Adipose tissue (tissue), 3 donors: ENCODE results near the gene MYRFL. TPM values are rescaled to one million over a fixed set of nuclear protein-coding genes. Genes with fewer than 3 reads are reported as not detected.

Experiments used
- H3K27ac ChIP-seq: one replicate; pipeline ENCODE4 v1.5.1; 2013; ENCODE audit warnings: low read depth, low read length
- WGBS, 3 donors: extraction: QIAGEN DNeasy Blood & Tissue Kit; methylation state at CpG; one replicate each; pipeline ENCODE4 v1.1.7; 2013; 5-methylcytosine and 5-hydroxymethylcytosine counted together
- polyA plus RNA-seq, 3 donors: library from polyadenylated mRNA; stranded (reverse); fragments of 200-250 nt; gene quantifications; one replicate each; pipeline ENCODE4 v1.2.3, GENCODE V29; 2013
- donor health status: healthy with polysubstance abuse.
- donor health status: Bipolar disorder and iron deficiency.
- donor health status: healthy.

The MYRFL gene
- polyA plus RNA-seq, 3 donors, result 0.08 TPM; not detected in 2

DNA sequence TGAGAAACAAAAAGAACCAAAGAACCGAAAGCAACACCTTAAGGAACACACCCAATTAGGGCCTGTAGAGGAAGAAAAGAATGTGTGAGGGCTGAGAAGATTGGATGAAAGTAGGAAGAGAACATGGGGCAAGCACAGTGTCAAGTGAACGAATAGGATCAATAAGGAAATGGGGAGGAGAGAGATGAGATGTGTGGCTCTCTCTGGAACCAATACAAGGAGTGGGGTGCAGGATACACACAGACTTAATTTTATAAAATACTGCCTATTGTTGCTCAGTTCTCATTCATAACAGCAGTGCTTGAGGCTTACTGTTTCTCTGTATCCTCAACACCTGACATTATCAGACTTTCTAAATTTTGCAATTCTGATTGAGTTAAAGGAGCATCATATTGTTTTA lies 93.3 kb downstream of the MYRFL start:
- no peak overlapping the region for H3K27ac ChIP-seq
- 70 to 95% (median 85%) methylated on average over 2 of the region's 2 CpGs for WGBS, 3 donors

GRCh38 chr12:69919495-69919894 lies 94.5 kb downstream of the MYRFL start:
- 49 to 68% (median 66%) methylated on average over 3 of the region's 3 CpGs for WGBS, 3 donors
- H3K27ac ChIP-seq, result no peak overlapping the region

GRCh38 chr12:69921831-69922230 lies 96.8 kb downstream of the MYRFL start:
- 62 to 75% (median 68%) methylated on average over 4 of the region's 4 CpGs for WGBS, 3 donors
- no peak overlapping the region for H3K27ac ChIP-seq

GRCh38 chr12:69922999-69923398 lies 98.0 kb downstream of the MYRFL start:
- no peak overlapping the region for H3K27ac ChIP-seq

GRCh38 chr12:69925291-69925690 lies 100.3 kb downstream of the MYRFL start:
- WGBS, 3 donors, result 67 to 79% (median 69%) methylated on average over 2 of the region's 2 CpGs
- no peak overlapping the region for H3K27ac ChIP-seq

DNA sequence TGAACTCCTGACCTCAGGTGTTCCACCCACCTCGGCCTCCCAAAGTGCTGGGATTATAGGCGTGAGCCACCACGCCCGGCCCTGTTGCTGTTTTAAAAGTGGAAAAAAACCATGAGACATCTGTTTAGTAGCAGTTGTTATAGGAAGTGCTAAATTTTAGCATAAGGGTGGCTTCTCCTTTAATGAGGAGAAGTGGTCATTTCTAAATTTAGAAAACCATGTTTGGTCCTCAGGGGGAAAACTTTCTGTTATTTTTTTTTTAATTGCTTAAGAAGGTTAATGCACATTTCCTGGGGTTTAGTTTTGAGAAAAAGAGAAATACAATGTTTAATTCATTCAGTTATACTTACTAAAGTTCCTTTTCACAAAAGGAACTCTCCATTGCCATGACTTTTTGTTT lies 102.1 kb downstream of the MYRFL start:
- no peak overlapping the region for H3K27ac ChIP-seq
- WGBS, 3 donors, result 52 to 79% (median 58%) methylated on average over 4 of the region's 4 CpGs

GRCh38 chr12:69929125-69929524 lies 104.1 kb downstream of the MYRFL start:
- H3K27ac ChIP-seq, result no peak overlapping the region
- 65 to 71% (median 68%) methylated on average over 2 of the region's 2 CpGs for WGBS, 3 donors

GRCh38 chr12:69929531-69929930 lies 104.5 kb downstream of the MYRFL start:
- no peak overlapping the region for H3K27ac ChIP-seq
- WGBS, 3 donors, result 36 to 52% (median 51%) methylated on average over 3 of the region's 3 CpGs

GRCh38 chr12:69931569-69931968 lies 106.5 kb downstream of the MYRFL start:
- WGBS, 3 donors, result 39 to 66% (median 62%) methylated on average over 2 of the region's 2 CpGs

DNA sequence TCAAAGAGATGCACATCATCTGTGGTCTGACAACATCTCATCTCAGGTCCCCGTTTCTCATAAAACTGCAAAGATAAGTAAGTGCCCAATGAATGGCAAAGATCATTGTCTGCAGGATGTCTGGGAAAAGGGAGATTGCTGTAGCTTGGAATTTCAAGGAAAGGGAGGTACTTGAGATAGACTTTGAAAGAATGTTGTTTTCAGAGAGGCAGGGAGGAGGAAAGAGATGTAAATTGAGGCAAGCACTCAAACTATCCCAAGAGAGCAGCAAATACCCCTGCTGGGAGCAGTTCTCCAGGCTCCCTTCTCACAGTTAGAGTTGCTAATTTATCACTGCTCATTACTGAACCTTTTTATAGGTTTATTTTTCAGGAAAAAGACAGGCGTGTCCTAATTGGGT lies 107.1 kb downstream of the MYRFL start:
- no peak overlapping the region for H3K27ac ChIP-seq
- WGBS, 3 donors, result 60 to 77% (median 70%) methylated on average over 2 of the region's 2 CpGs

More at GRCh38 chr12:69931569-69931968, 106.5 kb downstream of the MYRFL start:
- no peak overlapping the region for H3K27ac ChIP-seq

GRCh38 chr12:69932676-69933552 lies 107.9 kb downstream of the MYRFL start:
- no peak overlapping the region for H3K27ac ChIP-seq
- 53 to 86% (median 82%) methylated on average over 6 of the region's 6 CpGs for WGBS, 3 donors

GRCh38 chr12:69934011-69934410 lies 109.0 kb downstream of the MYRFL start:
- 93 to 97% (median 97%) methylated on average over 4 of the region's 4 CpGs for WGBS, 3 donors
- H3K27ac ChIP-seq, result no peak overlapping the region

DNA sequence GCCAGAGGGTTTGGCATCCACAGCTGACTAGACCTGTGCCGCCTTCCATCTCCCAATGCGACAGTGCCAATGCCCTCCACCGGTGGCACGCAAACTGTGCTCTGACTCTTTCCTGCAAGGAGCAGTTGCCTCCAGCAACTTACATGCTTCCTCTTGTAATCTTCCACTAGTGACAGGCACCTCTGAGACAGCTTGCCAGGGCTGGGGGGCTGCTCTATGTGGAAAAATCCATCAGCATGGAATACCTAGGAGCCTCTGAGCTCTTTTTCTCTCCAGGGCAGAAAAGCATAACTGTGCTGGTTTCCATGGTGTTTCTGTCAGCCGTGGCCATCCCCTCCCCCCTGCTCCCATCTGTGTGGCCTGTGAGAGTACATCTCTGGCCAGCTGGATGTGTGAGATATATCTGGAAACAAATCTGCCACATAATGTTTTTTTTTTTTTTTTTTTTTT lies 110.6 kb downstream of the MYRFL start:
- H3K27ac ChIP-seq, result no peak overlapping the region
- WGBS, 3 donors, result 59 to 72% (median 67%) methylated on average over 5 of the region's 5 CpGs

- 44 to 87% (median 75%) methylated on average over 5 of the region's 5 CpGs for WGBS, 3 donors
- H3K27ac ChIP-seq, result no peak overlapping the region
These were observed 111.2 kb downstream of the MYRFL start for GRCh38 chr12:69936214-69936731.

- 54 to 56% (median 54%) methylated on average over 2 of the region's 2 CpGs for WGBS, 3 donors
- H3K27ac ChIP-seq, result no peak overlapping the region
These were observed 111.7 kb downstream of the MYRFL start for GRCh38 chr12:69936766-69937165.

DNA sequence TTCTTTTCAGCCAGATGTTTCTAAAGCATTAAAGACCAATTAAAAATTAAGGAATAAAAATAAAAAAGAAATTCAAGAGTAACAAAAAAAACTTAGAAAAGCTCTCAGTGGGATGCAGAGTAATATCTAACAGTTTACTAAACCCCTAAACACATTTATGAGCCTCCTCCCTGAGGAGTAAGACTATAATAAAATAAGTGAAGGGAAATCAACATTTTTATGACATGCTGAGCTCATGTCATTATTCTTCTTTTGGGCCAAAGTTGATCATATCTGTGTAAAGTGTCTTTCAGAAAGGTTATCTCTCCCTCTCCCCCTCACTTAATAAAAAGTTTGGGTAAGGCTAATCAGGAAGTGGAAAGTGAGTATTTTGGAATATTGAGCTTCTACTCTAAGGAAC lies 122.1 kb downstream of the MYRFL start:
- H3K27ac ChIP-seq, result no peak overlapping the region

- H3K27ac ChIP-seq, result no peak overlapping the region
- 49 to 58% (median 53%) methylated on average over 1 of the region's 1 CpG for WGBS, 3 donors
These were observed 122.9 kb downstream of the MYRFL start for GRCh38 chr12:69947897-69948296.

- H3K27ac ChIP-seq, result no peak overlapping the region
These were observed 123.8 kb downstream of the MYRFL start for GRCh38 chr12:69948851-69949250.

GRCh38 chr12:69949311-69950002 lies 124.4 kb downstream of the MYRFL start:
- WGBS, 3 donors, result 79 to 97% (median 85%) methylated on average over 6 of the region's 6 CpGs
- no peak overlapping the region for H3K27ac ChIP-seq
